ENCODE data around the gene UNC5A. TPM values are rescaled to one million over a fixed set of nuclear protein-coding genes. Genes with fewer than 3 reads are reported as not detected.

The UNC5A gene
- total RNA-seq, 1 donor from 2014 or later: 0.26 TPM

DNA sequence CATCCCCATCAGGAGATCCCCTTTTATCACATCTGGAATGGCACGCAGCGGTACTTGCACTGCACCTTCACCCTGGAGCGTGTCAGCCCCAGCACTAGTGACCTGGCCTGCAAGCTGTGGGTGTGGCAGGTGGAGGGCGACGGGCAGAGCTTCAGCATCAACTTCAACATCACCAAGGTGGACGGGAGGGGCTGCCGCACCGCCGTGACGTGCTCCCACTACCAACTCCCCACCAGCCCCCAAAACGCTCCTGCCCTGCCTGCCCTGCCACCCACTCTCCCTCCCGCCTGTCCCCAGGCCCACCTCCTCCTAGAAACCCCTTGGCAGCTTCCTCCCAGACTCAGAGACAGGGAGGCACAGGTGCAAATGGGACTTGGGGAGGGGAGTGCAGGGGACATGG is 68.1 kb downstream of the UNC5A start:
- DNase-seq (ENCODE audit: low read depth in 2 of 2): no peak

DNA sequence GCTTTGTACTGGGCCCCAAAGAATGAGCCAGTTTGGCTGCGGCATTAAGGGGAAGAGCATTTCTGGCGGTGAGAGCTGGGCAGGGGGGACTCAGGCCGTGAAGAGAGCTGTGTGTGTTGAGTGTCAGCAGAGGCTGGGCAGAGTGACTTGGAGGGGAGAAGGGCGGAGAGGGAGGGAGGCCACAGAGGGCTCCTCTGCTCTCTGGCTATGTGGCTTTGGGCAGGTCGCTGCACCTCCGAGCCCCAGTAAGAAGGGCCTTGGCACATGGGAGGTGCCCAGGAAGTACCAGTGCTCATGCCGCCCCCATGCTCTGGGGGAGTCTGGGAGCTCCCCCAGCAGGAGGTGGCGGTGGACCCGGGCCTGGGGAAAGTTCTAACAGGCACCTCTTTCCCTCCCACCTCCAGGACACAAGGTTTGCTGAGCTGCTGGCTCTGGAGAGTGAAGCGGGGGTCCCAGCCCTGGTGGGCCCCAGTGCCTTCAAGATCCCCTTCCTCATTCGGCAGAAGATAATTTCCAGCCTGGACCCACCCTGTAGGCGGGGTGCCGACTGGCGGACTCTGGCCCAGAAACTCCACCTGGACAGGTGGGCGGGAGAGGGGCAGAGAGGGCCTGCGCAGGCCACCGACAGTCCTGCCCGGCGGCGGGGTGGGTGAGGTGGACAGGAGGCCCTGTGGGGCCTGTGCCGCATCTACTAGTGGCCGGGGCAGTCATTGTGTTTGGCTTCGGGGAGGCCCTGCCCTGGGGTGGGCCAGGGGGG is 68.7 kb downstream of the UNC5A start:
- no peak for DNase-seq (ENCODE audit: low read depth in 2 of 2)

DNA sequence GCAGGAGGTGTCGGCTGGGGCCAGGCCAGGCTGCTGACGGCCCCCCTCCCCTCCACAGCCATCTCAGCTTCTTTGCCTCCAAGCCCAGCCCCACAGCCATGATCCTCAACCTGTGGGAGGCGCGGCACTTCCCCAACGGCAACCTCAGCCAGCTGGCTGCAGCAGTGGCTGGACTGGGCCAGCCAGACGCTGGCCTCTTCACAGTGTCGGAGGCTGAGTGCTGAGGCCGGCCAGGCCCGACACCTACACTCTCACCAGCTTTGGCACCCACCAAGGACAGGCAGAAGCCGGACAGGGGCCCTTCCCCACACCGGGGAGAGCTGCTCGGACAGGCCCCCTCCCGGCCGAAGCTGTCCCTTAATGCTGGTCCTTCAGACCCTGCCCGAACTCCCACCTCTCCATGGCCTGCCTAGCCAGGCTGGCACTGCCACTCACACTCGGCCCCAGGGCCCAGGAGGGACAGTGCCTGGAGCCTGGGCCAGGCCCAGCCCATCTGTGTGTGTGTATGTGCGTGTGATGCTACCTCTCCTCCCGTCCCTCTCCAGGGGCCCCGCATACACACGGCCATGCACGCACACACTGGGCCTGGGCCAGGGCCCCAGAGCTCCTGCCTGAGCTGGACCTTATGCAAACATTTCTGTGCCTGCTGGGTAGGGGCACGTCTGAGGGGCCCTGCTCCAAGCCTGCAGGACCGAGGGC is 69.5 kb downstream of the UNC5A start:
- no peak for DNase-seq (ENCODE audit: low read depth in 2 of 2)

DNA sequence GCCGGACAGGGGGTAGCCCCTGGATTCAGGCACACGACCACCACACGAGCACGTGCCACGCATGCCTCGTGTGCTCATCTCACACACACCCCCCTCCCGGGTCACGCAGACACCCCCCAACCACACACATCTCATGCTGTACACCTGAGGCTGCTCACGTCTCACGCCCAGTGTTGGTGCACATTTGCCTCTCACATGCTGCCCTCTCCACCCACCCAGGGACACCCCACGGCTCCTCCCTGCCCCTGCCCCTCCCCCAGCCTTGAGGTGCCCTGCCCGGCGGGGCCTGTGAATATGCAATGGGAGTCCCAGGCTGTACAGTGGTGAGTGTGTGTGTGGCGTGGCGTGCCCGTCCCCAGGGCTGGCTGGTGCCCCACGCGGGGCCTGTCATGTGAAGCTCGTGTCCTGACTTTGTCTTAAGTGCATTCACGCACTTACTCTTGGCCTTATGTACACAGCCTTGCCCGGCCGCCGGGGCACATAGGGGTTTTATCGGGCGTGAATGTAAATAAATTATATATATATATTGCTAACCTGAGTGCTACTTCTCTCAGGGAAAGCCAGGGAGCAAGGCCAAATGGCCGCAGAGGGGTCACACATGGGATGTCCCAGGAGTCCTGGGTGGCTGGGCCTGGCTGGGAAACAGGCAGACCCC is 70.1 kb downstream of the UNC5A start:
- no peak for DNase-seq (ENCODE audit: low read depth in 2 of 2)

DNA sequence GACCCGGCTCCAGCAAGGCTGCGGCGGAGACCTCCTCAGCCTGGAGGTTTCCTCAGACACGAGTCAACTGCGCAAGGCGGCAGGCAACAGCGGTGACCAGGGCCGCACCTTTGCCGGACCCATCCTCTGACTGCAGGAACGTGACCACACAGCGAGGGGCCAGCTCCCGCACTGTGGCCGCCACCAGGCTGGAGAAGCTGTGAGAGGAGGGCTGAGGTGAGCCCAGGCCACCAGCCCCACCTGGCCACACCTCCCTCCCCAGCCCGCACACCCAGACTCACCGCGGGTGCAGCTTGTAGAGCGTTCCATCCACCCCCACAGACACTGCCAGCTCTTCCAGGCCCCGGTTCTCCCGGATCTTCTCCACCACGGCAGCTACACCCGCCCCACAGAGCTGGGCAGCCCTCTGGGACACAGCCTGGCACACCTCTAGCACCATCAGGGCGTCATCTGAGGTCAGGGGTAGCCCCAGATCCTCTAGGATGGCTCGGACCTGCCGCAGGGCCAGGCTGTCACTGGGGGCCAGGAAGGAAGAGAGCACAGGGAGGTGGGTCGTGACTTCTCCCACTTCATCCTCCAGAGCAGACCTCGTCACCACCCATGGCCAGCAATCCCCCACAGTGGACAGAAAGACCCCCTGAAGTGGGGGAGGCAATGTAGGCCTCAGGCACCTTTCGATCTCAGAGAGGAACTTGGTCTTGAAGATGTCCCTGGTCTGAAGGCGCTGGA is 70.8 kb downstream of the UNC5A start:
- DNase-seq (ENCODE audit: low read depth in 2 of 2): no peak

DNA sequence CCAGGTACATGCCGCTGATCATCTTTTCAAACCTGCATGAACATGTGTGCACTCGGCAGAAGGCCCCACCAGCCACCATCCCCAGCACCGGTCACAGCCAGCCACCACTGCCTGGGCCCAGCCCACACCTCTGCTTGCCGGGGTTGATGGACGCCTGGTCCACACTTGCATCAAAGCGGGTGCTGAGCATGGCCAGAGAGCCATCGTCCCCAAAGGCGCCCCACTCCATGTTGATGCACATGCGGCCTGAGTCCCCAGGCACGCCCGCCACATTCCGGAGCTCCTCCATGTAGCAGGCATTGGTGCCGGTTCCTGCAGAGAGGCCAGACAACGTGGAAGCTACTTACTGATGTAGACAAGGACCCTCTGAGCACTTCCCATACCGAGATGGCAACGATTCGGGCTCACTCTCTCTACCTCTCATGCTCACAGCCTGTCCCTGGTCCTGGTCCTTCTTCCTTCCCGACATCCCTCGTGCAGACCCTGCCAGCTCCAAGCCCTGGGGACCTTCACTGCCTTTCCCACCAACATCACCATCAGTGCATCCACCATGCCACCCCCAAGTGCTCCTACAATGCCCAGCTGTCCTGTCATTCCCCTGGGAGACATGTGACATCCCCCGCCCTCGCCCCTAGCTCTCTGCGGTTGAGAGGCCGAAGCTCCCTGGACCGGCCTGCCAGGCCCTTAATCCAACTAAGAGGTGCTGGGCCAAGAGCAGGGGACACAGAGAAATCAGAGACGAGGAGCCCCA is 71.6 kb downstream of the UNC5A start:
- DNase-seq (ENCODE audit: low read depth in 2 of 2): no peak

DNA sequence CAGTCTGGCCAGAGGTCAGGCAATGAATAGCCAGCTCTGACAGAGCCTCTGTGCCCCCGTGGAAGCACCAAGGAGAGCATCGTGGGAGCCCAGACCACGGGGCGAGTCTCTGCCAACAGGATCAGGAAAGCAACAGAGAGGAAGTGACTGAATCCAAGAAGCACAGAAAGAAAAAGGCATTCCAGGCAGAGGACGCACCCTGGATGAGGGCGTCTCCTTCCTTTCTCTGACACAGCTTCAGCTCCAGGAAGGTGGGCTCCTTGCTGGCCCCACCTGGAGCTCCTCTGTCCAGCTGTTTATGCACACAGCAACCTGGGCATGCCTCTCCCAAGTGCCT is 72.2 kb downstream of the UNC5A start:
- no peak for DNase-seq (ENCODE audit: low read depth in 2 of 2)

DNA sequence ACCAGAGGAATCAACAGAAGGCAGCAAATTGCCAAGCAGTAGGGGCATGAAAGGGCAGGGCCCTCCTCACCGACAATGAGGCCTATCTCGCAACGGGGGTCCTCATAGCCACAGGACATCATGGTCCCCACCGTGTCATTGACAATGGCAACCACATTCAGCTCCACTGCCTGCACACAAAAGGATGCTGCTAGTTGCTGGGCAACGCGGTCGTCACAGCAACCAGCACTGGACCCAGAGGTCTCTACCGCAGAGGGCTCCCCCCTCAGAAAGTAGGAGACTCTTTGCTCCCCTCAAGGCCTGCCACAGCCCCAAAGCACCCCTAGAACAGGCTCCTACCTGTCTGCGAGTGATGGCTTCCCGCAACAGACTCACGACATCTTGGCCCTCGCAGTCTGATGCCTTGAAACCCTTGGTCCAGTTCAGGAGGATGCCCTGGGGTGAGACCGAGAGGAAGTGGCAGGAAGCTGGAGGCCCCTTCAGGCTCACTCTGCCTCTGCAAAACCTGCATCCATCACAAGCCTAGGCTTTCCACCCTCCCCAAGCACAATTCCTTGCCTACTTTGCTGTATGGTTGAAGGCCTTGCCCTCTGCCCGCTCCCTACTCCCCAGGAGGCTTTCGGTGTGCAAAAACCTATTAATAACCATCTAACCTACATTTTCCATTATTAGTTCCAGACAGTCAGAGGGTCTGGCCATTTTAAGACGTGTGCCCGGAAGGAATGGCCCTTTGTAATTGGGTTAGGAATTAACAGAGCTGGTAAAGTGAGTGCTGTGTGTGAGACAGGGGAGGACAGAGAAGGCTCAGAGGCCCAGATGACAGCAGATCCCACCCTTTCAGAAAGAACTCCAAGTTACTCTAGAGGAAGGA is 73.6 kb downstream of the UNC5A start:
- no peak for DNase-seq (ENCODE audit: low read depth in 2 of 2)

DNA sequence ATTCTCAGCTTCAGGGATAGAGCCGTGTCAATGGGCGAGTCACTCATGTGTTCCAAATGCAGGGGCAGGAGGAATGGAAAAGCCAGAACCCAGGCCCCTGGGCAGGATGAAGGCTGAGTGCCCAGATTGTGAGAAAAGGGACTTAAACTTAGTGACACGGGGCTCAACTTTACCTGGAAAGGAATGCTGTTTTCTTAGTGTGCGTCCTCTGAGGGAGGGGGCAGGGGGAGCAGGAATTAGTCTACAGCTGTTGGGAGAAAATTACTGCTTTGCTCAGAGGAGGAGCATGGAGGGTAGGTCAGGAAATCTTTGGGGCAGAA is 74.2 kb downstream of the UNC5A start:
- no peak for DNase-seq (ENCODE audit: low read depth in 2 of 2)

DNA sequence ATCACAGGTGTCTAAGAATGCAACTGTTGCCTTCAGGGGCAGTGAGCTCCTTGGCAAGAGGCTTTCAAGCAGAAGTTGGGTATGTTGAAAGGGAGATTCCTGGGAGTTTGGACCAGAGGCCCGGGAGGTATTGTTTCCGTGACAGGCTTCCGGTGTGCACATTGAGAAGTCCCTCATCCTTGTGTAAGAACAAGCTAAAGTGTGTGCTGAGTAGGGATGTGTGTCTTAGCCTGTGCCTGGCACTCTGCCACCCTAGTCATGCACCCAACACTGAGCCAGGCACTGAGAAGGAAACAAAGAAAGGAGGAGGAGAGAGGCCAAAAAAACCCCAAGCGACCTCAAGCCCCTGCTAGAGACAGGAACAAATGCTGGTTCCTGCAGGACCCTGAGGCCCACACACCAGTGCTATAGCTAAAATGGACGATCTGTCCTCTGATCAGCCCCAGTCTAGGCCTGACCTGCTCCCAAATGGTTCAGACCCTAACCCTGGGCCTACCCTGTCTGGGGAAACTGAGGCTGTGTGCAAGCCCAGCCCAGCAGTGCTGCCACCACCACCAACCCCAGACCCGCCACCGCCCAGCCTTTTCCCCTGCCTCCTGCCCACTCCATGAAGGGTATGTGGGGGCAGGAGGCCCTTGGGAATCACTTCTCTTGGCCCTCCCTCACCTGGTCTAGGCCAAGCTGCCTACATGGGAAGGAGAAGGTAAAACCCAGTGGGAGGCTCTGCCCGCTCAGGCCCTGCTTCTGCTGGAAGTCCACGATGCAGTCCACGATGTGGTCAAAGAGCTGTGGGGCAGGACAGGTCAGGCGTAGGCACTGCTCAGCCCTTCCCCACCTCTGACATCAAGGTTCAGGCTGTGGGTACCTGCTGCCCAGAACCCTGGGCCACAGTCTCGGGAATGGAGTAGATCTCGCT is 76.2 kb downstream of the UNC5A start:
- no peak for DNase-seq (ENCODE audit: low read depth in 2 of 2)

DNA sequence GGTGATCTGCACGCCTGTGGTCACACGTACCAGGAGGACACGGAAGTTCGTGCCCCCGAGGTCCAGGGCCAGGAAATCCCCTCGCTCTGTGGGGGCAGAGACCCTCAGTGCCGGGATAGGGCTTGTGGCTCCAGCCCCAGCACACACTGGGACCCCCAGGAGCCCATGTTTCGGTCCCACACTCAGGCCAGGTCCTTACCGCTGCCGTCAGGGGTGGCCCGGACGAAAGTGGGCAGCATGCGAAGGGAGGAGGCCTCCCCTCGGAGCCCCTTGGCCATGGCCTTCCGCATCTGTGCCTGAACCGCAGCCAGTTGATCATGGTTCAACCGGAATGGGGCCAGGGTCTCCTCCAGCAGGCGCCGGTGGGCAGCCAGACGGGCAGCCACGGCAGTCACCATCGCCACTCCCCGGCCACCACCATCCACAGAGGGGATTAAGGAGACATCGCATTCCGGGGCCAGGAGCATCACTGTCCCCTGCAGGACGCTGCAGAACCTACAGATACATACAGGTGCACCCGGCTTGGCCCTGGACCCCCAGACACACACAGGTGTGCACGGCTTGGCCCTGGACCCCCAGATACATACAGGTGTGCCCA is 77.0 kb downstream of the UNC5A start:
- DNase-seq (ENCODE audit: low read depth in 2 of 2): no peak

DNA sequence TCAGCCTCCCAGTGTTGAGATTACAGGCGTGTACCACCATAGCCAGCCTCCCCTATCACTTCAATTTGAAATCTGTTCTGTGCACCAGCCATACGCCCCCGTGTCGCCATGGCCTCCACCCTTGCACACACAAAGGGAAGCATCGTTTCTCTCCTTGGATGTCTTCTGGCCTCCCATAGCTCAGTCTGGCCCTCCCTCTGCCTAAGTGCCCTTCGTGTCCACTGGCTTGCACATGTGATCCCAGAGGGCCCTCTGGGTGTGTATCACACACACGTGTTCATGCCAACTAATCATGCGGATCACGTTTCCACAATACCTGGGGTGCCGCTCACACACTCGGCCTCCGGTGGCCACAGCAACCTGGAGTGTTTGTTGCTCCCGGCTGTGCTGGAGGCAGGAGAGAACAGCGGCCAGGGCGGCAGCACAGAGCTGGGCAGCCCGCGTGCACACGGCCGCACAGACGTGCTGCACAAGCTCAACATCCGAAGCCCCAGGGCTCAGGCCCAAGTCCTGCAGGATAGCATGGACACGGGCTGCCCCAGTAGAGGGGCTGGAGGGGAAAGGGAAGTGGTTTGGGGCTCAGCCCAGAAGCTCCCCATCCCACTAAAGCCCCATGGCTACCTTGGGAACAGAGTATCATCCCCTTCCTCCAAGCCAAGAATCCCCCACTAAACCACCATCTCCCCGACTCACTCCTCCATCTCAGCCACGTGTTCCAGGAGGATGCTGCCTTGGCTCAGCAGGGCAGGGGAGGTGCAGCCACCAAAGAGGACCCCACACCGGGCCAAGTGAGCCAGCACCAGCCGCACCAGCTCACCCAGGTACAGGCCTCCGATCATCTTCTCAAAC is 77.9 kb downstream of the UNC5A start:
- DNase-seq (ENCODE audit: low read depth in 2 of 2): no peak

DNA sequence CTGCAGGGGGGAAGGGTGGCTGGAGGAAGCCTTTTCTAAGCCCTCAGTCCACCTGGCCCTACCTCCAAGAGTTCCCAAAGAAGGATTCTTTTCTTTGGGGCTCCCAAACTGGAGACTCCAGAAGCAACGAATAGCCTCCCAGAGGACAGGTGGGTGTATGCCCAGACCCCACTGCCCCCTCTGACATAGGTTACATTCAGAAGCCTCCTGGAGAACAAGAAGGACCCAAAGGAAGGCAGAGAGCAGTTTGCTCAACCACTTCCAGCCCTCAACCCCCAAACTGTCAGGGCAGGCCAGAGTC is 78.5 kb downstream of the UNC5A start:
- DNase-seq (ENCODE audit: low read depth in 2 of 2): no peak

DNA sequence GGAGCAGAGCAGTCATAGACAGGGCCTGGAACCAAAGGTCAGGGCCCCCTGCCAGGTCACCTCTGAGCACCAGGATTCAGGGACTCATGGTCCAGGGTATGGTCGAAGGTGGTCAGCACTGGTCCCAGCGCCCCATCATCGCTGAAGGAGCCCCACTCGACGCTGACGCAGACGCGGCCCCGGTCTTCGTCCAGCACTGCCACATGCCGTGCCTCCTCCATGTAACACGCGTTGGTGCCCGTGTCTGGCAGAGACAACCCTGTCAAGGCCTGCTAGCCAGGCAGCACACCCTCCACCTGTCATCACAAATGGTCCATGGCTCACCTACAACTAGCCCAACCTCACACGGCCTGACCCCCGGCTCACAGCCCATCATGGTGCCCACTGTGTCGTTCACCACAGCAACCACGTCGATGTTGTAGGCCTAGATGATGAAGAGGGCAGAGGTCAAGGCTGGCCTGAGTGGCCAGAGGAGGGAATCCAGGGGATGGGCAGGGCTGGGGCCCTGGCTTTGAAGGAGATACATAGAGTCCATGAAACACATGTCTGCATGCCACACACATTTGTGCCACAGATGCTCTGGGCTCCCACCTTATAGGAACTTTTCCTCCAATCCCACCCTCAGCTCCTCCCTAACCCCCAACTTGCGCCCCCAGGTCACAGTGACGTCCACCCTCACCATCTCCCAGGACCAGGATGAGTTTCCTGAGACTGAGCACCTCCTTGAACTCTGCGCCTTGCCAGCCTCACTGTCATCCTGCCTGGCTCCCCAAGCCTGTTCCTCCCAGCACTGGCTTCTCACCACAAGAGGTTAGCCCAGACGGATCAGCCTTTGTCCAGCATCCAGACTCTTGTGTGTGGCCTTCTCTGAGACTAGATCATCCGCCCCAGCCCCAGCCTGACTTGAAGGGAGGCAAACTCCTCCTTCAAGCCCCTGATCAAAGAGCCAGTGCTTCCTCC is 79.2 kb downstream of the UNC5A start:
- DNase-seq (ENCODE audit: low read depth in 2 of 2): no peak

DNA sequence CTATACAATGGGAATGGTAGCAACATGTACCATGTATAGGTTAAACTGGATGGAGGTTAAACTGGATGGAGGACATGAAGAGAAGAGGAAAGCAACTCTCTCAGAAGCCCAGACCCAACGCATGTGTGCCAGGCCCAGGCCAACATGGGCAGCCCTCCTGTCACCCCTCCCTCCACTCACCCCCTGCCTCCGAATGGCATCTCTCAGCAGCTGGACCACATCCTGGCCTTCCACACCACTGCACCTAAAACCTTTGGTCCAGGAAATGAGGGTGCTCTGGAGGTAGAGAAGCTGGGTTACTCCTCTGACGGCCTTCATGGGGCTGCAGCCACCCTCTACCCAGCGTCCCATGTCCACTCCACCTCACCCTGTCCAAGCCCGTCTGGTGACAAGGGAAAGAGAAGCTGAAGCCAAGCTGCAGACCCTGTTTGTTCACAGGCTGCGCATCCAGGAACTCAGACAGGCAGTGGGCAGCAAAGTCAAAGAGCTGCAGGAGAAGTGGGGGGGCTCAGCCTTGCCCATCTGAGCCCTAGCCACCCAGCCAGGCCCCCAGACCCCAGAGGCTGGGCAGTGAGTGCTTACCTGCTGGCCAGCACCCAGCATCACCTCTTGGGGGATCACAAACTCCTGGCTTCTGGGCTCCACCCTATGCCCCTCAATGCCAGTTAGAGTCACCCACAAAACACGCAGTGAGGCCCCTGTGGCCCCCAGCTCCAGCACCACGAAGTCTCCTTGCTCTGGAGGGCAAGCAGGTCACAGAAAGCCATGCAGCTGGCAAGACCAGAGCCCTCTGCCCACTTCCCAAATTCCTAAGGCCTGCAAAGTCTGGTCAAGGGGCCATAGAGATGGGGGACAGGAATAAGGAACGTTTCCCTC is 80.3 kb downstream of the UNC5A start:
- DNase-seq (ENCODE audit: low read depth in 2 of 2): no peak

DNA sequence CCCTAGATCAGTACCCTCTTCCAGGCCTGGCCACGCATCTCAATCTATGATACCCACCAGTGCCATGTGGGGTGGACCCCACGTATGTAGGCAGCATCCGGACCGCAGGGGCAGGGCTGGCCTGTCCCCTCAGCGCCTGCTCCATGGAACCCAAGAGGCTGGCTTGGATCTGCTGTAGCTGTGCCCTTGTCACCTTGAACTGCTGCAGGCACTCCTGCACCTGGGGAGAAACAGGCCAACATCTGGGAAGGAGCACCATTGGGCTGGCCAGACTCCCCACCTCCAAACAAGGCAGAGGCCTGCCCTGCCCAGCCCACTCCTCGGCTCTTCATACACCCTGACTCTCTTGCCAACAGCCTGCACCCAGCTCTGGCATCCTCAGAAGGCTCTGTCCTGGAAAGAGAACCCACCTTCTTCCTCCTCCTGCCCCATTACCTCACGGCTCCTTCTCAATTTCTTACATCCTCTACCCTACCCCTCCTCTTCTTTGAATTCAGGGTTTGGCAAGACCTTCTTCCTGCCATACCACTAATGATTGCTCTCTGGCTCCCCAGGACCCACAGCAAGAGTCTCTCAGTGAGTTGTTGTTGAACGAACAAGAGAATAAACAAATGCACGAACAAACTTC is 81.1 kb downstream of the UNC5A start:
- no peak for DNase-seq (ENCODE audit: low read depth in 2 of 2)

Data from dermis microvascular lymphatic vessel endothelial cell (primary cell).